GM23338 (cell line): ENCODE data around the gene SNX15. TPM values are rescaled to one million over a fixed set of nuclear protein-coding genes. Genes with fewer than 3 reads are reported as not detected.
A peak's percentile ranks its signal among the peaks of the same experiment; 100 is the strongest.

Source experiments
- ATAC-seq: fragments of 200-7000 bp; cut with Tn5 transposase; 3 replicates; pipeline ENCODE4 v1.9.1; 2020
- DNase-seq: peaks from one replicate; pipeline ENCODE4 v3.0.0-alpha.2; 2015; ENCODE audit warnings: low spot score
- H2AFZ ChIP-seq: fragments of 200-600 bp; sonication (generic); 2 replicates; pipeline ENCODE4 v1.8.0; 2016; ENCODE audit warnings: antibody characterized with exemption, mild to moderate bottlenecking, moderate library complexity
- H3F3A ChIP-seq: fragments of 200-600 bp; sonication (generic); replicated peaks from 2 replicates; pipeline ENCODE4 v1.8.0; 2017; ENCODE audit warnings: antibody characterized with exemption, mixed run types, low read depth
- H3K27ac ChIP-seq: fragments of 200-600 bp; sonication (generic); 2 replicates; pipeline ENCODE4 v1.6.1; 2016; ENCODE audit warnings: low read depth
- H3K27me3 ChIP-seq: fragments of 200-600 bp; sonication (generic); 2 replicates; pipeline ENCODE4 v1.8.0; 2016; ENCODE audit warnings: mild to moderate bottlenecking, mixed run types, moderate library complexity; ENCODE audit not compliant: insufficient read depth
- H3K36me3 ChIP-seq: fragments of 200-600 bp; sonication (generic); 2 replicates; pipeline ENCODE4 v1.8.0; 2016; ENCODE audit warnings: mild to moderate bottlenecking; ENCODE audit not compliant: insufficient read depth
- H3K4me1 ChIP-seq: fragments of 200-600 bp; sonication (generic); 2 replicates; pipeline ENCODE4 v1.8.0; 2016; ENCODE audit warnings: mild to moderate bottlenecking, moderate library complexity; ENCODE audit not compliant: insufficient read depth
- H3K4me2 ChIP-seq: fragments of 200-600 bp; sonication (generic); 2 replicates; pipeline ENCODE4 v1.7.1; 2017; ENCODE audit warnings: mixed run types
- H3K4me3 ChIP-seq: fragments of 200-600 bp; sonication (generic); 2 replicates; pipeline ENCODE4 v1.6.1; 2016; ENCODE audit warnings: mixed run types
- H3K79me2 ChIP-seq: fragments of 200-600 bp; sonication (generic); replicated peaks from 2 replicates; pipeline ENCODE4 v1.8.0; 2017; ENCODE audit warnings: mild to moderate bottlenecking; ENCODE audit not compliant: insufficient read depth
- H3K9me2 ChIP-seq: fragments of 200-600 bp; sonication (generic); 2 replicates; pipeline ENCODE4 v1.8.0; 2017; ENCODE audit not compliant: insufficient read depth
- H4K20me1 ChIP-seq: fragments of 200-600 bp; sonication (generic); replicated peaks from 2 replicates; pipeline ENCODE4 v1.8.0; 2017; ENCODE audit warnings: mild to moderate bottlenecking; ENCODE audit not compliant: insufficient read depth
- H3K27ac Mint-ChIP-seq: 2 replicates; pipeline ENCODE4 v1.8.0; 2020; ENCODE audit warnings: inconsistent platforms, mild to moderate bottlenecking, moderate library complexity, mixed read lengths
- H3K27me3 Mint-ChIP-seq: 3 replicates; pipeline ENCODE4 v1.8.0; 2022; ENCODE audit warnings: low read depth, mild to moderate bottlenecking, moderate library complexity, mixed read lengths, inconsistent platforms; ENCODE audit not compliant: insufficient read depth, poor library complexity
- H3K36me3 Mint-ChIP-seq: 3 replicates; pipeline ENCODE4 v1.8.0; 2021; ENCODE audit warnings: low read depth, mild to moderate bottlenecking, inconsistent platforms, moderate library complexity, mixed read lengths
- H3K4me1 Mint-ChIP-seq: 3 replicates; pipeline ENCODE4 v1.8.0; 2020; ENCODE audit warnings: mild to moderate bottlenecking, inconsistent platforms, mixed read lengths
- H3K4me3 Mint-ChIP-seq: 3 replicates; pipeline ENCODE4 v1.8.0; 2021; ENCODE audit warnings: moderate library complexity, mild to moderate bottlenecking, inconsistent platforms, mixed read lengths
- H3K9me3 Mint-ChIP-seq: 3 replicates; pipeline ENCODE4 v1.8.0; 2020; ENCODE audit warnings: moderate library complexity, mild to moderate bottlenecking, inconsistent platforms, mixed read lengths
- JUNB ChIP-seq: IDR thresholded peaks from one replicate; pipeline ENCODE4 v1.6.1; 2016; ENCODE audit warnings: antibody characterized with exemption; ENCODE audit not compliant: unreplicated experiment
- POLR2AphosphoS5 ChIP-seq: IDR thresholded peaks from 2 replicates; pipeline ENCODE4 v1.6.1; 2016; ENCODE audit warnings: antibody characterized with exemption, low read depth
- ZNF114 ChIP-seq: fragments of 250-450 bp; sonication (Bioruptor Pico); IDR thresholded peaks from 2 replicates; pipeline ENCODE4 v1.5.0; 2020; ENCODE audit warnings: mild to moderate bottlenecking, moderate library complexity
- ZNF331 ChIP-seq: fragments of 250-450 bp; sonication (Bioruptor Pico); IDR thresholded peaks from 2 replicates; pipeline ENCODE4 v1.5.0; 2020; ENCODE audit warnings: low read depth, mild to moderate bottlenecking, moderate library complexity
- polyA plus RNA-seq: library from polyadenylated mRNA; unstranded; fragments of >200 nt; fragmentation: Nextera tagmentation; extraction: Ambion mirVana; gene quantifications from 2 replicates; pipeline ENCODE4 v1.2.1, GENCODE V29; 2016
- total RNA-seq: library from RNA; depleted of rRNA; stranded (reverse); fragments of >200 nt; shearing (Covaris generic); gene quantifications from 2 replicates; pipeline ENCODE4 v1.2.3, GENCODE V29; 2014
- TF ChIP-seq, protein P1 (sequence below): fragments of 250-450 bp; sonication (Bioruptor Pico); IDR thresholded peaks from 2 replicates; pipeline ENCODE4 v1.5.0; 2020; ENCODE audit warnings: mild to moderate bottlenecking, moderate library complexity
- TF ChIP-seq, protein P2 (sequence below), 2 experiments: fragments of 200-600 bp in 1 of 2; sonication (generic) in 1 of 2; conservative IDR thresholded peaks; 2 replicates each; pipeline versions ENCODE4 v1.5.1 to v1.6.1; 2016 to 2017; ENCODE audit warnings: antibody characterized with exemption in 2 of 2, low read depth in 2 of 2, mild to moderate bottlenecking in 2 of 2, moderate library complexity in 1 of 2

SNX15 gene
- total and polyA plus RNA-seq, 2 experiments from 2014 or later, result 13.0 to 21.4 TPM

DNA sequence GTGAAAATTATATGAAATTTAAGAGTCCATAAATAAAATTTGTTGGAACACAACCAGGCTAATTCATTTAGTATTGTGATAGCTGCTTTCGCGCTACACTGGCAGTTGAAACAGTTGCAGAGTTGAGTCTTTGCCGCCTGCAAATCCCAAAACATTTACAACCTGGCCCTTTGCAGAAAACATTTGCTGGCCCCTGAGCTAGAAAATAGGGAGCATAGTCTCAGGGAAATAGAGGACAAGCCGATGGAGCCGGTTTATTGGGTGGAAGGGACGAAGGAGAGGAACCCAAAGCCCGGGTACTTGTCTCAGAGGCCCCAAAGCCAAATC lies 13.2 kb downstream of the SNX15 start (continued):
- TF ChIP-seq, protein P1, sequence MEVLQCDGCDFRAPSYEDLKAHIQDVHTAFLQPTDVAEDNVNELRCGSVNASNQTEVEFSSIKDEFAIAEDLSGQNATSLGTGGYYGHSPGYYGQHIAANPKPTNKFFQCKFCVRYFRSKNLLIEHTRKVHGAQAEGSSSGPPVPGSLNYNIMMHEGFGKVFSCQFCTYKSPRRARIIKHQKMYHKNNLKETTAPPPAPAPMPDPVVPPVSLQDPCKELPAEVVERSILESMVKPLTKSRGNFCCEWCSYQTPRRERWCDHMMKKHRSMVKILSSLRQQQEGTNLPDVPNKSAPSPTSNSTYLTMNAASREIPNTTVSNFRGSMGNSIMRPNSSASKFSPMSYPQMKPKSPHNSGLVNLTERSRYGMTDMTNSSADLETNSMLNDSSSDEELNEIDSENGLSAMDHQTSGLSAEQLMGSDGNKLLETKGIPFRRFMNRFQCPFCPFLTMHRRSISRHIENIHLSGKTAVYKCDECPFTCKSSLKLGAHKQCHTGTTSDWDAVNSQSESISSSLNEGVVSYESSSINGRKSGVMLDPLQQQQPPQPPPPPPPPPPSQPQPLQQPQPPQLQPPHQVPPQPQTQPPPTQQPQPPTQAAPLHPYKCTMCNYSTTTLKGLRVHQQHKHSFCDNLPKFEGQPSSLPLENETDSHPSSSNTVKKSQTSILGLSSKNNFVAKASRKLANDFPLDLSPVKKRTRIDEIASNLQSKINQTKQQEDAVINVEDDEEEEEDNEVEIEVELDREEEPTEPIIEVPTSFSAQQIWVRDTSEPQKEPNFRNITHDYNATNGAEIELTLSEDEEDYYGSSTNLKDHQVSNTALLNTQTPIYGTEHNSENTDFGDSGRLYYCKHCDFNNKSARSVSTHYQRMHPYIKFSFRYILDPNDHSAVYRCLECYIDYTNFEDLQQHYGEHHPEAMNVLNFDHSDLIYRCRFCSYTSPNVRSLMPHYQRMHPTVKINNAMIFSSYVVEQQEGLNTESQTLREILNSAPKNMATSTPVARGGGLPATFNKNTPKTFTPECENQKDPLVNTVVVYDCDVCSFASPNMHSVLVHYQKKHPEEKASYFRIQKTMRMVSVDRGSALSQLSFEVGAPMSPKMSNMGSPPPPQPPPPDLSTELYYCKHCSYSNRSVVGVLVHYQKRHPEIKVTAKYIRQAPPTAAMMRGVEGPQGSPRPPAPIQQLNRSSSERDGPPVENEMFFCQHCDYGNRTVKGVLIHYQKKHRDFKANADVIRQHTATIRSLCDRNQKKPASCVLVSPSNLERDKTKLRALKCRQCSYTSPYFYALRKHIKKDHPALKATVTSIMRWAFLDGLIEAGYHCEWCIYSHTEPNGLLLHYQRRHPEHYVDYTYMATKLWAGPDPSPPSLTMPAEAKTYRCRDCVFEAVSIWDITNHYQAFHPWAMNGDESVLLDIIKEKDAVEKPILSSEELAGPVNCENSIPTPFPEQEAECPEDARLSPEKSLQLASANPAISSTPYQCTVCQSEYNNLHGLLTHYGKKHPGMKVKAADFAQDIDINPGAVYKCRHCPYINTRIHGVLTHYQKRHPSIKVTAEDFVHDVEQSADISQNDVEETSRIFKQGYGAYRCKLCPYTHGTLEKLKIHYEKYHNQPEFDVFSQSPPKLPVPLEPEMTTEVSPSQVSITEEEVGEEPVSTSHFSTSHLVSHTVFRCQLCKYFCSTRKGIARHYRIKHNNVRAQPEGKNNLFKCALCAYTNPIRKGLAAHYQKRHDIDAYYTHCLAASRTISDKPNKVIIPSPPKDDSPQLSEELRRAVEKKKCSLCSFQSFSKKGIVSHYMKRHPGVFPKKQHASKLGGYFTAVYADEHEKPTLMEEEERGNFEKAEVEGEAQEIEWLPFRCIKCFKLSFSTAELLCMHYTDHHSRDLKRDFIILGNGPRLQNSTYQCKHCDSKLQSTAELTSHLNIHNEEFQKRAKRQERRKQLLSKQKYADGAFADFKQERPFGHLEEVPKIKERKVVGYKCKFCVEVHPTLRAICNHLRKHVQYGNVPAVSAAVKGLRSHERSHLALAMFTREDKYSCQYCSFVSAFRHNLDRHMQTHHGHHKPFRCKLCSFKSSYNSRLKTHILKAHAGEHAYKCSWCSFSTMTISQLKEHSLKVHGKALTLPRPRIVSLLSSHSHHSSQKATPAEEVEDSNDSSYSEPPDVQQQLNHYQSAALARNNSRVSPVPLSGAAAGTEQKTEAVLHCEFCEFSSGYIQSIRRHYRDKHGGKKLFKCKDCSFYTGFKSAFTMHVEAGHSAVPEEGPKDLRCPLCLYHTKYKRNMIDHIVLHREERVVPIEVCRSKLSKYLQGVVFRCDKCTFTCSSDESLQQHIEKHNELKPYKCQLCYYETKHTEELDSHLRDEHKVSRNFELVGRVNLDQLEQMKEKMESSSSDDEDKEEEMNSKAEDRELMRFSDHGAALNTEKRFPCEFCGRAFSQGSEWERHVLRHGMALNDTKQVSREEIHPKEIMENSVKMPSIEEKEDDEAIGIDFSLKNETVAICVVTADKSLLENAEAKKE, result no peak
- TF ChIP-seq POLR2AphosphoS5, result no peak
- TF ChIP-seq ZNF114, result no peak
- TF ChIP-seq JUNB, result no peak
- no peak for TF ChIP-seq ZNF331 (CRISPR knock-in tag)

DNA sequence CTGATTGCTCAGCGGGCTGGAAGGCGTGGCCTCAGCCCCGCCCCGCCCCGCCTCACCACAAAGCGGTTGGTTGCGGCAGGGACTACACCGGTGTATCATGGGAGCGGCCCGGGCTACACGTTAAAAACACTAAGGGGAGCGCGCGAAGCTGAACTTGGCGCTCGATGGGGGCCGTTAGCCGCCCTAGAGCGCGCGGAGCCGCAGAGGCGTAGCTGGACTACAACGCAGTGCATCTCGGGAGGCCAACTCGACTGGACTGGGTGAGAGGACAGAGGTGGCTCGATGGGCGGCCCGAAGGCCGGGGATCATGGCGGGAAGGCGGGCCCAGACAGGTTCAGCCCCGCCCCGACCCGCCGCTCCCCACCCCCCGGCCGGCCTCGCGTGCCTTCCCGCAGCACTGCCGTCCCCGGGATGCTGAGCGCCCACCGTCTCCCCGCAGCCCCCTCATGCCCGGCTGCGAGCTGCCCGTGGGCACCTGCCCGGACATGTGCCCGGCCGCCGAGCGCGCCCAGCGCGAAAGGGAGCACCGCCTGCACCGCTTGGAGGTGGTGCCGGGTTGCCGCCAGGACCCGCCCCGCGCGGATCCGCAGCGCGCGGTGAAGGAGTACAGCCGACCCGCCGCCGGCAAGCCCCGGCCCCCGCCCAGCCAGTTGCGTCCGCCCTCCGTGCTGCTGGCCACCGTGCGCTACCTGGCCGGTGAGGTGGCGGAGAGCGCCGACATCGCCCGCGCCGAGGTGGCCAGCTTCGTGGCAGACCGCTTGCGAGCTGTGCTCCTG lies 13.8 kb downstream of the SNX15 start, which contains the start of gene SAC3D1:
TSS of gene SAC3D1 (plus strand) at position 364 of the 776 bp plus-strand sequence. CDS start at position 447, 83 bp downstream.
- no peaks in the 10 kb centered on the region for H3K9me3 Mint-ChIP-seq
- H3K27me3 Mint-ChIP-seq, result peaks cover 9% of the 10 kb centered on the region
- peak within 1 kb of the TSS; percentile 98 for H3K27ac ChIP-seq
- H3K27me3 ChIP-seq, result no peaks in the 10 kb centered on the region
- H3K4me3 Mint-ChIP-seq, result peak within 1 kb of the TSS; percentile 94
- H2AFZ ChIP-seq, result peak within 1 kb of the TSS; percentile 57; the same call in 1 of the 2 replicates
- no peaks in the 10 kb centered on the region; the same call in 1 of the 2 replicates for H3K4me1 ChIP-seq
- peaks cover 18% of the 10 kb centered on the region for H3K79me2 ChIP-seq
- H3F3A ChIP-seq, result 0 out of 2 replicates have a peak, but pooled peaks cover 11% of the 10 kb centered on the region
- H3K4me2 ChIP-seq, result peak within 1 kb of the TSS; percentile 91
- H4K20me1 ChIP-seq, result peaks cover 11% of the 10 kb centered on the region
- H3K36me3 Mint-ChIP-seq, result peaks cover 17% of the 10 kb centered on the region
- peaks cover 9% of the 10 kb centered on the region for H3K4me1 Mint-ChIP-seq
- H3K36me3 ChIP-seq, result no peaks in the 10 kb centered on the region
- no peaks in the 10 kb centered on the region for H3K9me2 ChIP-seq
- ATAC-seq (peak; percentile 91), DNase-seq (peak; percentile 94)
- H3K4me3 ChIP-seq, result peak within 1 kb of the TSS; percentile 87
- H3K27ac Mint-ChIP-seq, result peak within 1 kb of the TSS; percentile 94
- TF ChIP-seq, protein P1, result no peak
- TF ChIP-seq, protein P2, sequence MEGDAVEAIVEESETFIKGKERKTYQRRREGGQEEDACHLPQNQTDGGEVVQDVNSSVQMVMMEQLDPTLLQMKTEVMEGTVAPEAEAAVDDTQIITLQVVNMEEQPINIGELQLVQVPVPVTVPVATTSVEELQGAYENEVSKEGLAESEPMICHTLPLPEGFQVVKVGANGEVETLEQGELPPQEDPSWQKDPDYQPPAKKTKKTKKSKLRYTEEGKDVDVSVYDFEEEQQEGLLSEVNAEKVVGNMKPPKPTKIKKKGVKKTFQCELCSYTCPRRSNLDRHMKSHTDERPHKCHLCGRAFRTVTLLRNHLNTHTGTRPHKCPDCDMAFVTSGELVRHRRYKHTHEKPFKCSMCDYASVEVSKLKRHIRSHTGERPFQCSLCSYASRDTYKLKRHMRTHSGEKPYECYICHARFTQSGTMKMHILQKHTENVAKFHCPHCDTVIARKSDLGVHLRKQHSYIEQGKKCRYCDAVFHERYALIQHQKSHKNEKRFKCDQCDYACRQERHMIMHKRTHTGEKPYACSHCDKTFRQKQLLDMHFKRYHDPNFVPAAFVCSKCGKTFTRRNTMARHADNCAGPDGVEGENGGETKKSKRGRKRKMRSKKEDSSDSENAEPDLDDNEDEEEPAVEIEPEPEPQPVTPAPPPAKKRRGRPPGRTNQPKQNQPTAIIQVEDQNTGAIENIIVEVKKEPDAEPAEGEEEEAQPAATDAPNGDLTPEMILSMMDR (conservative IDR thresholded peaks at IDR 0.05; ENCODE audit: low read depth in 2 of 2), result no peak
